OCI-LY7 (cell line): Measurements from ENCODE around the gene NTN3.

Experiments used
- CTCF ChIP-seq: fragments of 200-600 bp; sonication (generic); conservative IDR thresholded peaks from 2 replicates; pipeline ENCODE4 v1.5.1; 2014; ENCODE audit warnings: mild to moderate bottlenecking, antibody characterized with exemption, low read length, moderate library complexity, mixed read lengths
- EZH2phosphoT487 ChIP-seq: fragments of 200-600 bp; sonication (generic); IDR thresholded peaks from 2 replicates; pipeline ENCODE4 v1.6.1; 2018; ENCODE audit warnings: low read depth, borderline replicate concordance, mild to moderate bottlenecking, mixed run types, antibody characterized with exemption, low read length, moderate library complexity, mixed read lengths

DNA sequence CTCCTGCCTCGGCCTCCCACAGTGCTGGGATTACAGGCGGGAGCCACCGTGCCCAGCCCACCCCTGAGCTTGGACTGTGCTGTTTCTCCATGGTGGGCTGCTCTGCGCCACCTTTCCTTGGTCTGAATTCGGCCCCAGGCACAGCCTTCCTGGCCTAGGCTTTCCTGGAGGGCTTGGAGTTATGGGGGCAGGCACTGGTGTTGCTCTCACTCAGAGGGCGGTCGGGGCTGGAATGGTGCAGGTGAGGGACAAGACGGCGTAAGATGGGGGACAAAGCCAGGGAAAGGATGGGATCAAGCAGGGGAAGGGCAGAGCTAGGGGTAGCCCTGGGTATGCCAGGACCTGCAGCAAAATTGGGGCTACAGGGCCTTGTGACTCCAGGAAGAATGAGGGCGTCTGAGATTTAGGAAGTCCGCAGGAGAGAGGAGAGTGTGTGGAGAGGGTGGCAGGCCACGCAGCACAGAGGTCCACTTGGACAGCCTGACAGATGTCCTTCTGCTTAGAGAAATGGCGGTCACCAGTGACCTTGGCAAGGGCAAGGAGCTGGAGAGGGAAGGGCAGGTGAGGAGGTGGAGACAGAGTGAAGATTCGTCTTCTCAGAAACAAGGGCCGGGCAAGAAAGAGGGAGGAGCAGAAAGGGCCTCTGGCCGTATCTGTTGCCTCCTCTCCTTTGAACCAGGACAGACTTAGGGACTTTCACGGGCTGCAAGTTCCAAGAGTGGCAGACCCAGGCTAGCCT lies 41.1 kb downstream of the NTN3 start:
- TF ChIP-seq CTCF (no peak), EZH2phosphoT487 (no peak)
